Right lobe of liver (tissue), 6 donors: ENCODE measurements around the gene DNAH2. TPM values are rescaled to one million over a fixed set of nuclear protein-coding genes. Genes with fewer than 3 reads are reported as not detected.
A peak's percentile ranks its signal among the peaks of the same experiment; 100 is the strongest.

ENCODE experiments used
- ATAC-seq, 4 donors: fragments of 200-7000 bp; cut with Tn5 transposase; one replicate each; pipeline ENCODE4 v1.9.1; 2020; ENCODE audit warnings: mild to moderate bottlenecking in 4 of 4, moderate library complexity in 4 of 4
- DNase-seq, 3 donors: peaks; one replicate each; pipeline ENCODE4 v3.0.0-alpha.2; 2020
- H3K27ac ChIP-seq, 3 donors: fragments of 200-600 bp; one replicate each; pipeline ENCODE4 v1.8.0; 2022
- H3K27me3 ChIP-seq, 2 donors: fragments of 200-600 bp; one replicate each; pipeline ENCODE4 v1.8.0; 2022
- H3K36me3 ChIP-seq, 4 donors: fragments of 200-600 bp; sonication (generic) in 1 of 4; one replicate each; pipeline versions ENCODE4 v1.5.1 to v1.8.0; 2017 to 2022; ENCODE audit warnings: control low read depth in 1 of 4
- H3K4me1 ChIP-seq, 4 donors: fragments of 200-600 bp; sonication (generic) in 1 of 4; one replicate each; pipeline versions ENCODE4 v1.5.1 to v1.8.0; 2017 to 2022; ENCODE audit warnings: control low read depth in 1 of 4
- H3K4me3 ChIP-seq, 3 donors: fragments of 200-600 bp; one replicate each; pipeline ENCODE4 v1.8.0; 2022
- H3K9me3 ChIP-seq, 4 donors: fragments of 200-600 bp; sonication (generic) in 1 of 4; one replicate each; pipeline versions ENCODE4 v1.5.1 to v1.8.0; 2017 to 2022; ENCODE audit warnings: control low read depth in 1 of 4
- CTCF ChIP-seq, 4 donors: fragments of 200-600 bp in 3 of 4; fragments of 450-650 bp in 1 of 4; IDR thresholded peaks; one replicate each; pipeline versions ENCODE4 v1.5.1 to v1.8.0; 2016 to 2022; ENCODE audit warnings: antibody characterized with exemption in 4 of 4, mild to moderate bottlenecking in 2 of 4
- POLR2A ChIP-seq: fragments of 450-650 bp; IDR thresholded peaks from one replicate; pipeline ENCODE4 v1.6.1; 2017; ENCODE audit warnings: antibody characterized with exemption, mild to moderate bottlenecking
- WGBS: methylation state at CpG from one replicate; pipeline ENCODE4 v1.1.6; 2018; ENCODE audit warnings: low coverage, low lambda C conversion rate; ENCODE audit not compliant: insufficient coverage; ENCODE audit errors: missing lambda C conversion rate; 5-methylcytosine and 5-hydroxymethylcytosine counted together
- intact Hi-C, 2 donors: fragments of 100-400 bp; cut with DNase I; formaldehyde crosslinking; loops; one replicate each; pipeline versions ENCODE4 v1.11.2 to v1.14.1; 2022
- total RNA-seq, 6 experiments: library from RNA; depleted of rRNA in 2 of 6; stranded (reverse); fragments of >200 nt in 2 of 6; fragmentation: NEBNext Ultra II Directional in 3 of 6; extraction: Animal tissue kit (Norgen Biotek cat#: 25700) in 3 of 6; gene quantifications; one replicate each; pipeline versions ENCODE4 v1.1.0 to v1.2.4, GENCODE V29; 2016 to 2023
- donor health status: DM: no; HTN: yes; CAD: no.
- donor health status: DM: no; HTN: no; CAD: no.
- donor health status: DM: no; HTN: no; CAD: no.
- donor health status: DM: no; HTN: yes; CAD: no.
- donor health status: DM: no; HTN: yes; CAD: no.

DNAH2 gene
- total RNA-seq, 6 experiments from 2014 or later = 0.12 to 0.38 (median 0.27) TPM

- Histone ChIP-seq H3K4me3 (no peak overlapping the region), H3K4me1 (peaks cover 0 to 22% (median 7%) of the 10 kb centered on the region in 4 donors), H3K27me3 (no peaks in the 10 kb centered on the region), H3K36me3 (peaks cover 0 to 45% (median 17%) of the 10 kb centered on the region in 4 donors), H3K27ac (no peak overlapping the region), H3K9me3 (no peaks in the 10 kb centered on the region)
- intact Hi-C loops = loop anchor here in 1 of 2 donors (5.0 kb wide), 1 partner anchor 37 kb away; no protein-coding TSS in a partner anchor
- ATAC-seq (no peak), DNase-seq (peak in 2 of 3 donors; percentile 24 to 58)
- TF ChIP-seq POLR2A (no peak), CTCF (IDR thresholded peaks at IDR 0.05) (no peak)
- WGBS = 81% methylated on average over 29 of the region's 31 CpGs
These were observed 136.7 kb downstream of the DNAH2 start for GRCh38 chr17:7854078-7854777.

GRCh38 chr17:7854851-7855659 lies 137.5 kb downstream of the DNAH2 start, which contains the start of gene TMEM88:
Gene TMEM88 (plus strand): TSS chr17:7855066. CDS start chr17:7855075, 9 bp downstream.
- Histone ChIP-seq H3K27me3 (no peaks in the 10 kb centered on the region), H3K27ac (peak within 1 kb of the TSS in 2 of 3 donors; percentile 15 to 84), H3K4me3 (no peak within 1 kb of the TSS), H3K36me3 (peaks cover 0 to 37% (median 12%) of the 10 kb centered on the region in 4 donors), H3K4me1 (peaks cover 0 to 22% (median 7%) of the 10 kb centered on the region in 4 donors), H3K9me3 (no peaks in the 10 kb centered on the region)
- peak in 2 of 3 donors; percentile 45 to 51 for DNase-seq
- 71% methylated on average over 19 of the region's 57 CpGs for WGBS
- intact Hi-C loops = loop anchor here in 1 of 2 donors (5.0 kb wide), 1 partner anchor 38 kb away; no protein-coding TSS in a partner anchor
- TF ChIP-seq CTCF (IDR thresholded peaks at IDR 0.05) (no peak), POLR2A (no peak)
- no peak for ATAC-seq

GRCh38 chr17:7855660-7856010 lies 138.1 kb downstream of the DNAH2 start:
- no peak for TF ChIP-seq CTCF (IDR thresholded peaks at IDR 0.05)
- TF ChIP-seq POLR2A = no peak
- Histone ChIP-seq H3K9me3 (no peaks in the 10 kb centered on the region), H3K27me3 (no peaks in the 10 kb centered on the region), H3K4me1 (peaks cover 0 to 22% (median 7%) of the 10 kb centered on the region in 4 donors), H3K36me3 (peaks cover 0 to 31% (median 9%) of the 10 kb centered on the region in 4 donors), H3K4me3 (no peak overlapping the region), H3K27ac (peak overlapping the region in 1 of 3 donors; percentile 84)
- 23% methylated on average over 9 of the region's 15 CpGs for WGBS
- peak in 2 of 3 donors; percentile 44 to 59 for DNase-seq
- no peak for ATAC-seq
- intact Hi-C loops = no loop called here

GRCh38 chr17:7856011-7856810 lies 138.7 kb downstream of the DNAH2 start:
- Histone ChIP-seq H3K4me1 (peaks cover 0 to 22% (median 7%) of the 10 kb centered on the region in 4 donors), H3K27me3 (no peaks in the 10 kb centered on the region), H3K36me3 (peaks cover 0 to 28% (median 8%) of the 10 kb centered on the region in 4 donors), H3K27ac (peak overlapping the region; percentile 73 to 84 (median 84)), H3K9me3 (no peaks in the 10 kb centered on the region), H3K4me3 (peak overlapping the region; percentile 72 to 97 (median 86))
- TF ChIP-seq CTCF (IDR thresholded peaks at IDR 0.05) = no peak
- no peak for TF ChIP-seq POLR2A
- intact Hi-C loops = no loop called here
- 4% methylated on average over 14 of the region's 29 CpGs for WGBS
- DNase-seq (peak; percentile 69 to 70 (median 69)), ATAC-seq (peak in 2 of 4 donors; percentile 0)
